HFFc6 (cell line): ENCODE data around the gene DLD. TPM values are rescaled to one million over a fixed set of nuclear protein-coding genes. Genes with fewer than 3 reads are reported as not detected.
"Not testable (repeated sequence)": the region's sequence is repeated elsewhere in the genome, so short reads cannot be mapped to it uniquely, and the experiment has no call there.

Experiments
- DNase-seq: peaks from one replicate; pipeline ENCODE4 v3.0.0-alpha.2; 2018
- H3K27ac Mint-ChIP-seq: 2 replicates; pipeline ENCODE4 v1.8.0; 2020; ENCODE audit warnings: mild to moderate bottlenecking, mixed read lengths
- H3K27me3 Mint-ChIP-seq: 2 replicates; pipeline ENCODE4 v1.8.0; 2021; ENCODE audit warnings: mild to moderate bottlenecking, moderate library complexity, mixed read lengths; ENCODE audit not compliant: insufficient read depth
- H3K36me3 Mint-ChIP-seq: 2 replicates; pipeline ENCODE4 v1.8.0; 2021; ENCODE audit warnings: low read depth, mixed read lengths
- H3K4me1 Mint-ChIP-seq: 2 replicates; pipeline ENCODE4 v1.8.0; 2020; ENCODE audit warnings: low read depth, mixed read lengths
- H3K4me3 Mint-ChIP-seq: 2 replicates; pipeline ENCODE4 v1.8.0; 2020; ENCODE audit warnings: mild to moderate bottlenecking, moderate library complexity, mixed read lengths
- H3K9me3 Mint-ChIP-seq: 2 replicates; pipeline ENCODE4 v1.8.0; 2020; ENCODE audit warnings: mild to moderate bottlenecking, mixed read lengths
- CTCF ChIP-seq: fragments of 200-600 bp; sonication (generic); IDR thresholded peaks from 2 replicates; pipeline ENCODE4 v1.5.0; 2021; ENCODE audit warnings: antibody characterized with exemption, mild to moderate bottlenecking
- total RNA-seq, 6 experiments: library from RNA; stranded (reverse); fragmentation: NEBNext Ultra II Directional; extraction: Animal tissue kit (Norgen Biotek cat#: 25700); gene quantifications; 2 replicates in 1 of 6; 3 replicates in 5 of 6; pipeline ENCODE4 v1.2.3, GENCODE V29; 2021

Gene DLD
- total RNA-seq, 6 experiments from 2014 or later, result 76.8 to 87.4 (median 82.5) TPM

GRCh38 chr7:107889992-107890391 lies 991 bp upstream of the DLD start:
- H3K36me3 Mint-ChIP-seq, result peaks cover 11% of the 10 kb centered on the region
- peak overlapping the region; percentile 91; the same call in 1 of the 2 replicates for H3K4me3 Mint-ChIP-seq
- TF ChIP-seq CTCF, result no peak
- DNase-seq, result no peak
- no peak overlapping the region for H3K27ac Mint-ChIP-seq
- peaks cover 37% of the 10 kb centered on the region for H3K4me1 Mint-ChIP-seq
- H3K9me3 Mint-ChIP-seq, result no peaks in the 10 kb centered on the region; the same call in 1 of the 2 replicates
- H3K27me3 Mint-ChIP-seq, result peaks cover 5% of the 10 kb centered on the region

- TF ChIP-seq CTCF, result 0 out of 2 replicates have a peak, but pooled peaks have one; percentile 6
- H3K4me3 Mint-ChIP-seq, result peak overlapping the region; percentile 91
- peak overlapping the region; percentile 96 for H3K27ac Mint-ChIP-seq
- DNase-seq, result no peak
- no peaks in the 10 kb centered on the region; the same call in 1 of the 2 replicates for H3K9me3 Mint-ChIP-seq
- peaks cover 15% of the 10 kb centered on the region for H3K36me3 Mint-ChIP-seq
- peaks cover 5% of the 10 kb centered on the region for H3K27me3 Mint-ChIP-seq
- peaks cover 42% of the 10 kb centered on the region for H3K4me1 Mint-ChIP-seq
Observed at GRCh38 chr7:107890493-107890961, 456 bp upstream of the DLD start.

GRCh38 chr7:107891636-107892366 lies 818 bp downstream of the DLD start:
- peak overlapping the region; percentile 91 for H3K4me3 Mint-ChIP-seq
- H3K36me3 Mint-ChIP-seq, result peaks cover 22% of the 10 kb centered on the region
- DNase-seq, result no peak
- TF ChIP-seq CTCF, result no peak
- H3K9me3 Mint-ChIP-seq, result no peaks in the 10 kb centered on the region; the same call in 1 of the 2 replicates
- H3K27me3 Mint-ChIP-seq, result peaks cover 2% of the 10 kb centered on the region
- H3K27ac Mint-ChIP-seq, result peak overlapping the region; percentile 96
- peaks cover 42% of the 10 kb centered on the region for H3K4me1 Mint-ChIP-seq

- Mint-ChIP-seq H3K4me1 (peaks cover 42% of the 10 kb centered on the region), H3K27ac (peak overlapping the region; percentile 96), H3K36me3 (peaks cover 22% of the 10 kb centered on the region), H3K4me3 (peak overlapping the region; percentile 91)
- not testable (repeated sequence) for H3K9me3 Mint-ChIP-seq, H3K27me3 Mint-ChIP-seq, DNase-seq
Observed at GRCh38 chr7:107892367-107892741, 1.4 kb downstream of the DLD start.

GRCh38 chr7:107898997-107899594 lies 8.1 kb downstream of the DLD start:
- H3K27me3 Mint-ChIP-seq, result no peaks in the 10 kb centered on the region
- no peak overlapping the region for H3K4me3 Mint-ChIP-seq
- peaks cover 21% of the 10 kb centered on the region for H3K36me3 Mint-ChIP-seq
- H3K27ac Mint-ChIP-seq, result no peak overlapping the region
- TF ChIP-seq CTCF, result no peak
- H3K4me1 Mint-ChIP-seq, result peaks cover 24% of the 10 kb centered on the region
- no peaks in the 10 kb centered on the region for H3K9me3 Mint-ChIP-seq
- no peak for DNase-seq

- Mint-ChIP-seq H3K27ac (peak overlapping the region; percentile 25; the same call in 1 of the 2 replicates), H3K27me3 (no peaks in the 10 kb centered on the region), H3K9me3 (no peaks in the 10 kb centered on the region), H3K36me3 (peaks cover 15% of the 10 kb centered on the region), H3K4me3 (no peak overlapping the region), H3K4me1 (peaks cover 11% of the 10 kb centered on the region)
- TF ChIP-seq CTCF, result no peak
- DNase-seq, result no peak
Observed at GRCh38 chr7:107900496-107901015, 9.6 kb downstream of the DLD start.
